Psoas muscle (tissue), 8 donors: ENCODE results near the gene IP6K3. TPM values are rescaled to one million over a fixed set of nuclear protein-coding genes. Genes with fewer than 3 reads are reported as not detected.

Source experiments
- ATAC-seq, 4 donors: fragments of 200-7000 bp; cut with Tn5 transposase; one replicate each; pipeline ENCODE4 v1.9.1; 2020; ENCODE audit warnings: moderate library complexity in 3 of 4, mild to moderate bottlenecking in 2 of 4
- DNase-seq, 2 donors: peaks; one replicate each; pipeline ENCODE4 v3.0.0-alpha.2; 2020
- H3K27ac ChIP-seq: fragments of 200-600 bp; one replicate; pipeline ENCODE4 v1.8.0; 2022
- H3K27me3 ChIP-seq, 3 donors: fragments of 200-600 bp in 1 of 3; one replicate each; pipeline versions ENCODE4 v1.6.1 to v1.8.0; 2013 to 2022; ENCODE audit warnings: low read length in 2 of 3, mild to moderate bottlenecking in 2 of 3, moderate library complexity in 1 of 3; ENCODE audit not compliant: insufficient read depth in 3 of 3
- H3K36me3 ChIP-seq, 2 donors: fragments of 200-600 bp in 1 of 2; one replicate each; pipeline versions ENCODE4 v1.6.1 to v1.8.0; 2013 to 2022; ENCODE audit warnings: low read depth in 1 of 2, mild to moderate bottlenecking in 1 of 2, moderate library complexity in 1 of 2; ENCODE audit not compliant: insufficient read depth in 1 of 2
- H3K4me1 ChIP-seq: fragments of 200-600 bp; one replicate; pipeline ENCODE4 v1.8.0; 2022
- H3K4me3 ChIP-seq: fragments of 200-600 bp; one replicate; pipeline ENCODE4 v1.8.0; 2022; ENCODE audit warnings: mild to moderate bottlenecking
- H3K9me3 ChIP-seq: fragments of 200-600 bp; one replicate; pipeline ENCODE4 v1.8.0; 2022
- CTCF ChIP-seq: fragments of 200-600 bp; IDR thresholded peaks from one replicate; pipeline ENCODE4 v1.8.0; 2022; ENCODE audit warnings: antibody characterized with exemption
- WGBS, 3 donors: extraction: QIAGEN DNeasy Blood & Tissue Kit; methylation state at CpG; one replicate each; pipeline versions ENCODE4 v1.1.6 to v1.1.7; 2013; 5-methylcytosine and 5-hydroxymethylcytosine counted together
- intact Hi-C, 2 donors: fragments of 100-400 bp; cut with DNase I; formaldehyde crosslinking; loops; one replicate each; pipeline versions ENCODE4 v1.11.0 to v1.14.2; 2022
- polyA plus RNA-seq, 3 donors: library from polyadenylated mRNA; stranded (reverse); fragments of 200-250 nt; gene quantifications; one replicate each; pipeline ENCODE4 v1.2.3, GENCODE V29; 2013
- total RNA-seq, 4 donors: library from RNA; stranded (reverse); fragmentation: NEBNext Ultra II Directional in 2 of 4; extraction: Animal tissue kit (Norgen Biotek cat#: 25700) in 2 of 4; gene quantifications; one replicate each; pipeline versions ENCODE4 v1.2.1 to v1.2.4, GENCODE V29; 2021 to 2023
- donor health status: healthy with polysubstance abuse.
- donor health status: DM: no; HTN: no; CAD: no; lungs with moderate emphysema.
- donor health status: Bipolar disorder and iron deficiency.
- donor health status: healthy.
- donor health status: DM: yes; HTN: yes; CAD: no.
- donor health status: DM: no; HTN: no; CAD: no.
- donor health status: DM: no; HTN: no; CAD: no.
- donor health status: DM: yes; HTN: yes; CAD: no.

Gene IP6K3
- total and polyA plus RNA-seq, 7 donors, result 95.7 to 363 (median 220) TPM

DNA sequence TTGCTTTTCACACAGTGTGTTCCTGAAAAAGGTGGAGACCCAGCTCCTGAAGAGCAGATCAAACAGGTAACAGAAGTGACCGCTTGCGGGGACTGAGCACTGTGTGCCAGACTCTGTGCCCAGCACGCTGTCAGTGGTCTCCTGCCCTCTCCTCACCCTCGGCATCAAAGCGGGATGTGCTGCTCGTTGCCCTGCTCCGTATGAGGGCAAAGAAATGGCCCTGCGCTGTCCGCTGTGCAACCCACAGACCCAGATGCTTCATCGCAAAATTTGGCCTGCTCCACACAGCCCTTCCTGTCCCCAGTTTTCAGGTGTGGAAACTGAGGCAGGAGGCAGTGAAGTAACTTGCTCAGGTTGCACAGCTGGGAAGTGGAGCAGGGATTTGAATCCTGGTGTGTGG is 48.9 kb downstream of the IP6K3 start:
- Histone ChIP-seq H3K9me3 (no peaks in the 10 kb centered on the region), H3K27ac (no peak overlapping the region), H3K4me3 (no peak overlapping the region), H3K36me3 (peaks cover 3 to 44% of the 10 kb centered on the region in 2 donors), H3K27me3 (no peaks in the 10 kb centered on the region), H3K4me1 (peaks cover 59% of the 10 kb centered on the region)
- intact Hi-C loops, result no loop called here
- no peak for ATAC-seq
- DNase-seq, result peak in 1 of 2 donors; percentile 23
- 96 to 97% (median 96%) methylated on average over 10 of the region's 10 CpGs for WGBS, 3 donors
- no peak for TF ChIP-seq CTCF

- peak in 3 of 4 donors; percentile 18 to 30 (median 20) for ATAC-seq
- Histone ChIP-seq H3K27ac (peak overlapping the region; percentile 56), H3K4me3 (no peak overlapping the region), H3K36me3 (peaks cover 3 to 46% of the 10 kb centered on the region in 2 donors), H3K4me1 (peaks cover 69% of the 10 kb centered on the region), H3K9me3 (no peaks in the 10 kb centered on the region), H3K27me3 (no peaks in the 10 kb centered on the region)
- DNase-seq, result peak; percentile 50 to 55
- no peak for TF ChIP-seq CTCF
- intact Hi-C loops, result no loop called here
- 47 to 52% (median 50%) methylated on average over 15 of the region's 15 CpGs for WGBS, 3 donors
Measured at GRCh38 chr6:33696548-33697518, 49.9 kb downstream of the IP6K3 start.

DNA sequence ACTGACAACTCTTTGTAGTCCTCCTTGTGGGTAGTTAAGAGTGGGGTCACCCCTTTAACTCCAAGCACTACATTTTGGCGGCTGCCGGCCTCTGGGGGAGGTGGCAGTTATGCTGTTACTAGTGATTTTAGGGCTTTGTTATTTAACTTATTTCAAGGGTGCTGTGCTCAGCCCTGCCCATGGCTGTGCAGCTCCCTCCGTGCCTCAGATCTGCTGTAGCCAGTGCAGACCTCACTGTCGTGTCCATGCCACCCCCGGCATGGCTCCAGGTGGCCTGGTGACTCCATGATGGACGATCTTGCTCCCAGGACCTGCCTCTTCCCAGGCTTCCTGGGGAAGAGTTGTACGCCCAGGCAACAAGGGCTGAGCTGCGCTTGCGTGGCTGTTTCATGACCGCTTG is 50.6 kb downstream of the IP6K3 start:
- 75 to 85% (median 79%) methylated on average over 10 of the region's 10 CpGs for WGBS, 3 donors

GRCh38 chr6:33695451-33695887 is 51.2 kb downstream of the IP6K3 start:
- intact Hi-C loops, result no loop called here
- peaks cover 72% of the 10 kb centered on the region for H3K4me1 ChIP-seq
- peak in 1 of 2 donors; percentile 47 for DNase-seq

More for the DNA sequence above, 50.6 kb downstream of the IP6K3 start:
- Histone ChIP-seq H3K4me1 (peaks cover 72% of the 10 kb centered on the region), H3K4me3 (no peak overlapping the region), H3K27ac (peak overlapping the region; percentile 81), H3K9me3 (no peaks in the 10 kb centered on the region), H3K27me3 (no peaks in the 10 kb centered on the region), H3K36me3 (peaks cover 3 to 51% of the 10 kb centered on the region in 2 donors)
- intact Hi-C loops, result no loop called here
- no peak for TF ChIP-seq CTCF
- ATAC-seq (no peak), DNase-seq (peak in 1 of 2 donors; percentile 34)

More at GRCh38 chr6:33695451-33695887, 51.2 kb downstream of the IP6K3 start:
- Histone ChIP-seq H3K27me3 (no peaks in the 10 kb centered on the region), H3K4me3 (no peak overlapping the region), H3K27ac (peak overlapping the region; percentile 81), H3K36me3 (peaks cover 3 to 50% of the 10 kb centered on the region in 2 donors), H3K9me3 (no peaks in the 10 kb centered on the region)
- ATAC-seq, result no peak
- WGBS, 3 donors, result 42 to 71% (median 54%) methylated on average over 16 of the region's 16 CpGs
- TF ChIP-seq CTCF, result no peak
